ACC112 (cell line): ENCODE results near the gene PFKP.

Experiments
- H2AFZ ChIP-seq: fragments of 200-600 bp; sonication (generic); one replicate; pipeline ENCODE4 v1.6.0; 2017; ENCODE audit warnings: antibody characterized with exemption, low read length; ENCODE audit not compliant: unreplicated experiment
- H3K27ac ChIP-seq: fragments of 200-600 bp; sonication (generic); 2 replicates; pipeline ENCODE4 v1.5.1; 2014; ENCODE audit warnings: low read depth, mild to moderate bottlenecking, antibody characterized with exemption, low read length, moderate library complexity
- H3K27me3 ChIP-seq: fragments of 200-600 bp; sonication (generic); 2 replicates; pipeline ENCODE4 v1.6.1; 2014; ENCODE audit warnings: mild to moderate bottlenecking, antibody characterized with exemption, low read length, moderate library complexity, mixed read lengths; ENCODE audit not compliant: insufficient read depth
- H3K36me3 ChIP-seq: fragments of 200-600 bp; sonication (generic); 2 replicates; pipeline ENCODE4 v1.6.1; 2016; ENCODE audit warnings: mild to moderate bottlenecking, antibody characterized with exemption, low read length, moderate library complexity, mixed read lengths; ENCODE audit not compliant: insufficient read depth
- H3K4me1 ChIP-seq: fragments of 200-600 bp; sonication (generic); one replicate; pipeline ENCODE4 v1.6.1; 2016; ENCODE audit warnings: low read length, mixed read lengths; ENCODE audit not compliant: insufficient read depth, unreplicated experiment, control insufficient read depth
- H3K4me3 ChIP-seq: fragments of 200-600 bp; sonication (generic); 2 replicates; pipeline ENCODE4 v1.5.1; 2014; ENCODE audit warnings: mild to moderate bottlenecking, low read depth, low read length
- H3K79me2 ChIP-seq: fragments of 200-600 bp; sonication (generic); one replicate; pipeline ENCODE4 v1.6.0; 2016; ENCODE audit warnings: low read length; ENCODE audit not compliant: control insufficient read depth, unreplicated experiment, insufficient read depth

Gene PFKP

DNA sequence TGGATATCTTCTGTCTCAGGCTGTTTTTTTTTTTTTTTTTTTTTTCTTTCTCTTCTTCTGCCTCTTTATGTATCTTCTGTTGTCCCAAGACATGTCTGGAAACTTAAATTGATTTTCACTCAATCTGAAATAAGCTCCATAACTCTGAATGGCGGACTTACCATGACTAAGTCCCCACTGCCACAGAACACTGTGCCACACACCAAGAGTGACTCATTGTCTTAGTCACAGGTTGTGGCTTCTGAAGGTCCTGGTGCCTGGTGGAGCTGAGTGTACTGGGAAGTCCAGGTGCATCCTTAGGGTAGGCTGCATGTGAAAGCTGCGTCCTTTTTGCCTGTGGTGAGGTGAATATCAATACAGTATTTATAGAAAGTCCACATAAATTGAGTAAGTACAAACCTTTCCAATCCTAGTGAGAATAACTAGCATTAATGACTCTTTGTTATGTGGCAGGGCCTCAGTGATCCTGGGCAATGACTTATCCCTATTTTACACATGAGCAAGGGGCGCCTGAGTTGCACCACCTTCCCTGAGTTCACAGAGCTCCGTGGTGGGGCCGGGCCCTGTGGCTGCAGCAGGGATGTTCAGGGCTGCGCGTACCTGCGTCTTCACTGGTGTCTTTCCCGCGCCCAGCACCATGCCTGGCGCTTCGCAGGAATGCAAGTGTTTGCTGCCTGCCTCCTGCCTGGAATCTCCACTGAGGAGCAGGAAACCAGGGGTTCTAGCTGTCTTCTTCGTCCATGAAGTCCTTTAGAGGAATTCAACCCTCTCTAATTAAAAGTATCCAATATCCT lies 4.3 kb downstream of the PFKP start:
- Histone ChIP-seq H3K27me3 (peaks cover 1% of the 10 kb centered on the region; the same call in 1 of the 2 replicates), H3K4me1 (peaks cover 37% of the 10 kb centered on the region), H3K4me3 (no peak overlapping the region; the same call in 1 of the 2 replicates), H3K36me3 (peaks cover 23% of the 10 kb centered on the region; the same call in 1 of the 2 replicates), H2AFZ (no peak overlapping the region), H3K79me2 (peaks cover 89% of the 10 kb centered on the region), H3K27ac (peak overlapping the region; percentile 62)

DNA sequence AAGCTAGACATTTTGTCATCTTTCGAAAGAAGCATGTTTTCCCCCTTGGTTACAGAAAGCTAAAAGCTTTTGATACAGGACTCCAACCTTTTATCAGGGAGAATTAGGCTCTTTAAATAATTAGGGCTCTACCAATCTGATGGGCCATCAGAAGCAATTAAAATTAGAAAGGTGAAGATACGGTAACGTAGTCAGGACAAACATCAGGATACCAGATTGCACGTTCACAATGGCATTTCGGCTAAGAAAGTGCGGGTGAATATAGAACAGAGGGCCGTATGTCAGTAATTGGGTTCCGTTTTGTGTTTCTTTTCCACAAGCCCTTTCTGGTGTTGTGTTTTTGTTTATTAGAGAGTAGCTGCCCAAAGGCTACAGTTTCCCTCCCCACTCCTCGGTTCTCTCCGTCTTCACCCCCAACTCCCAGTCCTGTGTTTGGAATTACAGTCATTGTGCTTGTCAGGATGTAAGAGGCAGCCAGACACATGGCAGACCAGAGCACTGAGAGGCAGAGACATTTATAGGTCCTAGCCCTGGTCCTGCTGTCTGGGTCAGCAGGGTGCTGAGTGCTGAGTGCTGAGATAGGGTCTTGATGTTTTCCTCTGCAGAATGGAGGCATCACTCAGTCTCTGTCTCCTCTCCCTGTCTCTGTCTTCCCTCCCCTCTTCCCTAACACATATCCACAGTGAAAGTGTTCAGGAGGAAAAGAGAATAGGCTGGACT lies 5.5 kb downstream of the PFKP start:
- H3K36me3 ChIP-seq: peaks cover 23% of the 10 kb centered on the region; the same call in 1 of the 2 replicates
- no peak overlapping the region for H3K4me3 ChIP-seq
- H2AFZ ChIP-seq: no peak overlapping the region
- peaks cover 40% of the 10 kb centered on the region for H3K4me1 ChIP-seq
- no peaks in the 10 kb centered on the region for H3K27me3 ChIP-seq
- H3K79me2 ChIP-seq: peaks cover 94% of the 10 kb centered on the region
- peak overlapping the region; percentile 62; the same call in 1 of the 2 replicates for H3K27ac ChIP-seq

DNA sequence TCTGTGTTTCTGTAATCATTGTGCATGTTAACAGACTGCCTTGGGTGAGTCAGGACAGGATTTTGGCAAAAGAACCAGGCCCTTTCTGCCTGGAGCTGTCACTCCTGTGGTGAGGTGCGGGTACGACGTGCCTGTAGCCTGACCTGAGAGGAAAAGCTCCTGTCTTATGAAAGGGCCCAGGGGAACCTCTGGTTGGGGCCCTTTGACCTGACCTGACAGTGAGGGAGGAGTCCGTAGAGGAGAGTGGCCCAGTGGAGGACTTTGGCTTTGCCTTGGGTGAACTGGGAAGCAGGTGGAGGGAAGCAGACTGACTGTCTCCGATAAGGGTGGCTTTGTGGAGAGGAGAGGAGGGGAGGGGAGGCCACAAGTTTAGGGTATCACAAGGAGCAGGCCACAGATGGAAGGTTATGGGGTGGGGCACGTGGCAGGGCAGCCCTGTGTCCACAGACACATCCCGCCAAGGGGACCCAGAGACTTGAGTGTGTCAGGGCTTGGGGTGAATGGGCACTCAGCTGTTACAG lies 6.9 kb downstream of the PFKP start:
- H3K36me3 ChIP-seq: peaks cover 26% of the 10 kb centered on the region; the same call in 1 of the 2 replicates
- peaks cover 93% of the 10 kb centered on the region for H3K79me2 ChIP-seq
- no peak overlapping the region for H3K4me3 ChIP-seq
- no peaks in the 10 kb centered on the region for H3K27me3 ChIP-seq
- H3K4me1 ChIP-seq: peaks cover 40% of the 10 kb centered on the region
- no peak overlapping the region for H3K27ac ChIP-seq
- no peak overlapping the region for H2AFZ ChIP-seq

DNA sequence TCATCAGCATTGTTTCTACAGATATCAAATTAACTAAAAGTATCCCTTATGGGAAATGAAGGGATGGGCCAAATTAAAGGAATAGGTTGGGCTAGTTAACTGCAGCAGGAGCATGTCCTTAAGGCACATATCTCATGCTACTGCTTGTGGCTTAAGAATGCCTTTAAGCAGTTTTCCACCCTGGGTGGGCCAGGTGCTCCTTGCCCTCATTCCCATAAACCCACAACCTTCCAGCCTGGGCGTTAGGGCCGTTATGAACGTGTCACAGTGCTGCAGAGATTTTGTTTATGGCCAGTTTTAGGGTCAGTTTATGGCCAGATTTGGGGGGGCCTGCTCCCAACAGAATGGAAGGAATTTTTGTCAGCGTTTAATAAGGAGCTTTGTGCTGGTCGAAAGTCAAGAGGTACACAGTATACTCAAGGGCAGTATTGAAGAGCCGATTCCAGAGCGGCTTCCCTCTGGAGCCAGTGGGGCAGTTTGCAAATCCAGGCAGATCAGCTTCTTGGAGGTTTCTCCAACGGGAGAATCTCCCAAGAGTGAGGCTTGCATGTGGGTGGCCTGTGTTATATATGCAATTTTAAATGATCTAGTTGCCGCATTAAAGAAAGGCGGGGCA lies 7.7 kb downstream of the PFKP start:
- Histone ChIP-seq H3K4me3 (no peak overlapping the region), H3K4me1 (peaks cover 31% of the 10 kb centered on the region), H3K27me3 (no peaks in the 10 kb centered on the region), H2AFZ (no peak overlapping the region), H3K27ac (no peak overlapping the region), H3K79me2 (peaks cover 89% of the 10 kb centered on the region), H3K36me3 (peaks cover 20% of the 10 kb centered on the region; the same call in 1 of the 2 replicates)

DNA sequence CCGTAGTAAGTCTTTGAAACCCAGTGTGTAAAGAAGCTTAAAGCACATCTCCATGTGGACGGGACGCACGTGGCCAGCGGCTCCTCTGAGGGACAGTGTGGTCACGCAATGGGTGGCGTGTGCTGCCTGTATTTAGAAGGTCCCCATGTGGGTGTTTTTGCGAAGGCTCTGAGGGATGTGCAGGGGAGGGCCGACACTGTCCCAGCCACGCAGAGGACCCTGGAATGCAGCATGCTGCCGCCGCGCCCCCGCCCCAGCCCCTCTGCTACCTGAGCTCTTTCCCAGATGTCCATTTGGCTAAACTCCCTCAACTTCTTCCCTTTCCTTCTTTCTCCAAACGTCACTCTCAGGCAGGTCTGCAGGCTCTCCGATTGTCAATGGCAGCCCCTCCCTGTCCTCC lies 8.8 kb downstream of the PFKP start:
- H3K27me3 ChIP-seq: no peaks in the 10 kb centered on the region
- no peak overlapping the region for H3K4me3 ChIP-seq
- H3K79me2 ChIP-seq: peaks cover 85% of the 10 kb centered on the region
- peaks cover 11% of the 10 kb centered on the region; the same call in 1 of the 2 replicates for H3K36me3 ChIP-seq
- H3K27ac ChIP-seq: no peak overlapping the region
- H2AFZ ChIP-seq: no peak overlapping the region
- H3K4me1 ChIP-seq: peaks cover 23% of the 10 kb centered on the region

DNA sequence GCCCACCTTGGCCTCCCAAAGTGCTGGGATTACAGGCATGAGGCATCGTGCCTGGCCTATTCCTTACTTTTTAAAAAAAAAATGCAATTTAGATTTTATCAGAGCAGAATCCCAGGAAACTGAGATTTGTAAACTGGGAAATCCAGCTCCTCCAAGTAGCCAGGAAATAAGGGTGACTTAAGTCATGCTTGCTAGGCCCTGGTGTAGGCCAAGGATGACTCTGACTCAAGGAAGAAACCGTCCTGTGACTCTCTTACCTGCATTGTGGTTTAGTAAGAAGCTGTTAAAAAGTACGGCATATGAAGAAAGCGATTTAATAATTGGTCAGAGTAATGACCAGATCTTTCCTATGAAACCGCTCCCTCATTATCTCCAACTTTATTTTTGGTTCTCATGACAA lies 10.2 kb downstream of the PFKP start:
- Histone ChIP-seq H3K79me2 (peaks cover 86% of the 10 kb centered on the region), H2AFZ (no peak overlapping the region), H3K4me1 (peaks cover 10% of the 10 kb centered on the region), H3K4me3 (no peak overlapping the region), H3K27ac (0 out of 2 replicates have a peak overlapping the region, but pooled peaks have one; percentile 20), H3K27me3 (no peaks in the 10 kb centered on the region), H3K36me3 (peaks cover 8% of the 10 kb centered on the region)

DNA sequence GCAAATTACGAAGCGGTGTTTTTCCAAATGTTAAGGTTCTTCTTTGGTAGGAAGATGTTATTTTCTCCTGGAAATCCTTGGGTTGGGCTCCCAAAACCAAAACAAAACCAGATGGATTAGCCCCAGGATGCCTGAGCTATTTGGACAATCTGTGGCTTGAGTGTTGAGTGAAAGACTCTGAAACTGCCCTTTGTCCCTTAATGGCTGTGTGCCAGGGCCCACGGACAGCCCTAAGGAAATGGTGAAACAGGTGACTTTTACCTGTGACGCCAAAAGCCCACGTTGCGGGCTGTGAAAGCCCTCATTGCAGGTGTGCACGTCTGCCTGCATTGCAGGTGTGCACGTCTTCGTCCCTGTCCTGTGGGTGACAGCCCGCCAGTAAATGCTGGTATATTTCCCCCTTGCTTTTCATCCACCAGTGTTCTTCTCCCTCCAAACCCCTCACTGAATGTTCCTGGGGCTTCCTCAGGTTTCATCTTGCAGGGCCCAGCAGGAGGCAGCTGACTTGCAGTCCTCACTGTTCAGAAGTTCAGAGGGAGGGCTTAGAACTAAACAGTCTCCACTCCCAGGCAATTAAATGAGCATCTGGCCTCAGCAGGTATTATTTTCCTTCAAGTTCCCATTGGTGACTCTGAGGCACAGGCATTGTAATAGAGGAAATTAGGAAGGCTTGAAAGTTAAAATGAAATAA lies 10.7 kb downstream of the PFKP start:
- Histone ChIP-seq H3K4me3 (no peak overlapping the region), H3K36me3 (peaks cover 8% of the 10 kb centered on the region), H3K27me3 (no peaks in the 10 kb centered on the region), H3K79me2 (peaks cover 86% of the 10 kb centered on the region), H3K4me1 (peaks cover 5% of the 10 kb centered on the region), H2AFZ (no peak overlapping the region), H3K27ac (0 out of 2 replicates have a peak overlapping the region, but pooled peaks have one; percentile 20)

DNA sequence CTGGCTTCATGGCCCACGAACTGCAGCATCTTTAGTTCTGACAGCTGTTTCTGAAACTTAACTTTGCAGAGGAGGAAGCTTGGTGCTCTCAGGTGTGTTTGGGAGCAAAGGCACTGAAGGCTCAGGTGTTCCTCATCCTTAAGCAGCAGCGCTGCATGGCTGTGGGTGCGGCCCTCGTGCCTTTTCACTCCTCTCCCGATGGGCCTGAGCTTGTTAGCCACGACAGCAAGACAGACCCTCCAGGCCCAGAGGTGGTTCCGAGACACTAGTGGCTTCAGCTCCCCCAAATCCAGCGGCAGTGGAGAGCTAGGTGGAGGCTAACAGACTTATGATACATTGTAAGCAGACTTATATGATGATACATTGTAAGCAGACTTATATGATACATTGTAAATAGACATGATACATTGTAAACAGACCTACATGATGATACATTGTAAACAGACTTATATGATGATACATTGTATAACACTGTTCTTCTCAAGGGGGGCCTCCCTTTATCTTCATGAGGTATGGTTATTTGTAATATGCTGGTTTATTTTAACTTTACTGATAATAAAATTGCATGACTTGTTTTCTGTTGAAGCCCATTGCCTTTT lies 14.1 kb downstream of the PFKP start:
- peaks cover 77% of the 10 kb centered on the region for H3K79me2 ChIP-seq
- H3K4me1 ChIP-seq: peaks cover 7% of the 10 kb centered on the region
- no peaks in the 10 kb centered on the region for H3K27me3 ChIP-seq
- H3K4me3 ChIP-seq: no peak overlapping the region
- no peak overlapping the region for H2AFZ ChIP-seq
- 0 out of 2 replicates have a peak overlapping the region, but pooled peaks have one; percentile 13 for H3K27ac ChIP-seq
- H3K36me3 ChIP-seq: peaks cover 11% of the 10 kb centered on the region

DNA sequence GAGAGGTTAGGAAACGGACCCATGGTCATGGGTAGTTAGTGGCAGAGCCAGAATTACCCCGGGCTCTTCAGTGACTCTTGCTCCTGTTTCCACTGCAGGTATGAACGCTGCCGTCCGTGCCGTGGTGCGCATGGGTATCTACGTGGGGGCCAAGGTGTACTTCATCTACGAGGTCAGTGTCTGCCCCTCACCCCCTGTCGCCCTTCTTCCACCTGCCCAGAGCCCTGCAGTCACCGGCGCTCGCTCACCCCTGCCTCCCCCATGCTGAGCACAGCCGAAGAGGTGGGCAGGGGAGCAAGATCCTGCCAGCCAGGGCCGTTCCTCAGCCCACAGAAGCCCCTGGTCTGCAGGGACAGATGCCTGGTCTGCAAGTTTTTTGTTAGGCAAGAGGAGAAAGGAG lies 14.9 kb downstream of the PFKP start:
- no peak overlapping the region for H2AFZ ChIP-seq
- peaks cover 10% of the 10 kb centered on the region for H3K4me1 ChIP-seq
- H3K27ac ChIP-seq: no peak overlapping the region
- H3K36me3 ChIP-seq: peaks cover 11% of the 10 kb centered on the region
- peaks cover 79% of the 10 kb centered on the region for H3K79me2 ChIP-seq
- H3K4me3 ChIP-seq: no peak overlapping the region
- no peaks in the 10 kb centered on the region for H3K27me3 ChIP-seq
